Measurements from ENCODE around the gene MRPS18A. TPM values are rescaled to one million over a fixed set of nuclear protein-coding genes. Genes with fewer than 3 reads are reported as not detected.

The MRPS18A gene
- total and polyA plus RNA-seq, 2 of the 13 experiments (the other 11 are each of a cell fraction or from before 2014, with no cell fraction given): 87.8 to 89.1 TPM

DNA sequence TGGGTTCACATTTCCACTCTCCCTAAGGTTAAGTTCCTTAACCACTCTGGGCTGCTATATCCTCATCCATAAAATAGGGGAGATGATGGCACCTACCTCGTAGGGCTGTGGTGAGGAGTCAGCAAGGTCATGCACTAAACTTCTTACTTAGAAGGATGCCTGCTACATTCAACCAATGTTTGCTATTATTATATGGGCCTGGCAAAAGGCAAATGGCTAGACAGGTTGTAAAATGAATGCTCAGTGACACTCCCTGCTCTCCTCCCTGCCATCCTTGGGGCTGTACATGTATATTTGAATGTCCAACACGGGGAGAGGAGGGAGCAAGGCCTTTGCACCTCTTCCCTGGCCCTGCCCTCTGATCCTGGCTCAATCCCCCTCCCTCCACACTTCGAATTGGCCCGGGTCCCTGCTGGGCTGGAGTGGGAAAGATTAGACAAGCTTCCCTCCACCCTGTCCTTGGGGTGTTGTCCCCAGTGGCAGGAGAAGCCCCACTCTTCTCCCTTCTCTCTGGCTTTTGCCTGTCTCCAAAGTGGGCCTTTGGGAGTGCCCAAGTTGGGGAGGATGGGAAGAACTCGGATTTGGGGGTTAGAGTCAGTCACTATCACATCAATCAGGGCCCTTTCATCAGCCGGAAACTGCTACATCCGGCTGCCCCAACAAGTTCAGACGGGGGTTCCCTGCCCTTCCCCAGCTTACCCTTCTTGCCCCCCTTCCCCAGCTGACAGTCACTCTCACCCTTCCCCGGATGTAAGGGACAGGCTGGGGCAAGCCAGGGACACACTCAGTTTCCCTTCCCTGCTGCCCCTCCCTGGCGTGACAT is 46.1 kb upstream of the MRPS18A start (continued):
- TF ChIP-seq, protein P1, sequence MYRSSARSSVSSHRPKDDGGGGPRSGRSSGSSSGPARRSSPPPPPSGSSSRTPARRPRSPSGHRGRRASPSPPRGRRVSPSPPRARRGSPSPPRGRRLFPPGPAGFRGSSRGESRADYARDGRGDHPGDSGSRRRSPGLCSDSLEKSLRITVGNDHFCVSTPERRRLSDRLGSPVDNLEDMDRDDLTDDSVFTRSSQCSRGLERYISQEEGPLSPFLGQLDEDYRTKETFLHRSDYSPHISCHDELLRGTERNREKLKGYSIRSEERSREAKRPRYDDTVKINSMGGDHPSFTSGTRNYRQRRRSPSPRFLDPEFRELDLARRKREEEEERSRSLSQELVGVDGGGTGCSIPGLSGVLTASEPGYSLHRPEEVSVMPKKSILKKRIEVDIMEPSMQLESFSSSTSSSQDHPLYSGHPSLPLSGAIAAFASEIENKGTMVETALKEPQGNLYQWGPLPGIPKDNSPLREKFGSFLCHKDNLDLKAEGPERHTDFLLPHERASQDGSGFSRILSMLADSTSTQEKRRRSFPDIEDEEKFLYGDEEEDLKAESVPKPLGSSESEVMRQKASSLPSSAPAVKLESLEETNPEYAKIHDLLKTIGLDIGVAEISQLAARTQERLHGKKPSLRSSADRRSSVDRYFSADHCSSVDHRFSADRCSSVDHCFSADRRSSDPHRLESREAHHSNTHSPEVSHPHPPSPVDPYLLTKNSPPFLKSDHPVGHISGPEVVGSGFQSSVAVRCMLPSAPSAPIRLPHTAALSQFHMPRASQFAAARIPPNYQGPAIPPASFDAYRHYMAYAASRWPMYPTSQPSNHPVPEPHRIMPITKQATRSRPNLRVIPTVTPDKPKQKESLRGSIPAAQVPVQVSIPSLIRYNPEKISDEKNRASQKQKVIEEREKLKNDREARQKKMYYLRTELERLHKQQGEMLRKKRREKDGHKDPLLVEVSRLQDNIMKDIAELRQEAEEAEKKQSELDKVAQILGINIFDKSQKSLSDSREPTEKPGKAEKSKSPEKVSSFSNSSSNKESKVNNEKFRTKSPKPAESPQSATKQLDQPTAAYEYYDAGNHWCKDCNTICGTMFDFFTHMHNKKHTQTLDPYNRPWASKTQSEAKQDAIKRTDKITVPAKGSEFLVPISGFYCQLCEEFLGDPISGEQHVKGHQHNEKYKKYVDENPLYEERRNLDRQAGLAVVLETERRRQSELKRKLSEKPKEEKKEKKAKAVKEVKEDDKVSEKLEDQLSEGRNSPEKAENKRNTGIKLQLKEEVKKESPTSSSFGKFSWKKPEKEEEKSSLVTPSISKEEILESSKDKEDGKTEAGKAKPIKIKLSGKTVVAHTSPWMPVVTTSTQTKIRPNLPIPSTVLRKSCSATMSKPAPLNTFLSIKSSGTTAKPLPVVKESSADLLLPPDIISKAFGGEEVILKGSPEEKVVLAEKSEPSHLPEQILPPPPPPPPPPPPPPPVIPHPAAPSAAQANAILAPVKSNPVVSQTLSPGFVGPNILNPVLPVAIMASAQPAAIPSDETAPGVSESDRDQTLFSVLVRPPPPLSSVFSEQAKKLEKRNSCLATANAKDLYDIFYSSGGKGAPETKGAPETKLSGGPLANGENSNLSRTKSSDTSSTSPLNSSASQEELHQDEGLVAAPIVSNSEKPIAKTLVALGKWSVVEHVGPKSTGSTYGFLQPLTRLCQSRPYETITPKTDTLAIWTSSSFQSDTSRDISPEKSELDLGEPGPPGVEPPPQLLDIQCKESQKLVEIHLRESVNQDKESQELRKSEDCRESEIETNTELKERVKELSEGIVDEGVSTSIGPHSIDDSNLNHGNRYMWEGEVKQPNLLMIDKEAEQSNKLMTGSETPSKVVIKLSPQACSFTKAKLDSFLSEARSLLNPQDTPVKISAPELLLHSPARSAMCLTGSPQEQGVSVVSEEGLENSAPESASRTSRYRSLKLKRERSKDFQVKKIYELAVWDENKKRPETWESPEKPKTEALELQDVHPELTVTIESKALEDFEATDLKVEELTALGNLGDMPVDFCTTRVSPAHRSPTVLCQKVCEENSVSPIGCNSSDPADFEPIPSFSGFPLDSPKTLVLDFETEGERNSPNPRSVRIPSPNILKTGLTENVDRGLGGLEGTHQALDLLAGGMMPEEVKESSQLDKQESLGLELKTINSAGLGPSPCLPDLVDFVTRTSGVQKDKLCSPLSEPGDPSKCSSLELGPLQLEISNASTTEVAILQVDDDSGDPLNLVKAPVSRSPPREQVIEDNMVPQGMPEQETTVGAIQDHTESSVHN (CRISPR knock-in tag; IDR thresholded peaks at IDR 0.05): 0 out of 2 replicates have a peak, but pooled peaks have one; percentile 50
- TF ChIP-seq IRX3 (CRISPR knock-in tag; IDR thresholded peaks at IDR 0.05; ENCODE audit: borderline replicate concordance, low read depth): no peak
- no peak for TF ChIP-seq RFX1 (IDR thresholded peaks at IDR 0.05)
- no peak for TF ChIP-seq SOX6 (IDR thresholded peaks at IDR 0.05)
- peak; percentile 17; the same call in 1 of the 2 replicates for TF ChIP-seq SOX6 (CRISPR knock-in tag; IDR thresholded peaks at IDR 0.05)
- TF ChIP-seq, protein P2, sequence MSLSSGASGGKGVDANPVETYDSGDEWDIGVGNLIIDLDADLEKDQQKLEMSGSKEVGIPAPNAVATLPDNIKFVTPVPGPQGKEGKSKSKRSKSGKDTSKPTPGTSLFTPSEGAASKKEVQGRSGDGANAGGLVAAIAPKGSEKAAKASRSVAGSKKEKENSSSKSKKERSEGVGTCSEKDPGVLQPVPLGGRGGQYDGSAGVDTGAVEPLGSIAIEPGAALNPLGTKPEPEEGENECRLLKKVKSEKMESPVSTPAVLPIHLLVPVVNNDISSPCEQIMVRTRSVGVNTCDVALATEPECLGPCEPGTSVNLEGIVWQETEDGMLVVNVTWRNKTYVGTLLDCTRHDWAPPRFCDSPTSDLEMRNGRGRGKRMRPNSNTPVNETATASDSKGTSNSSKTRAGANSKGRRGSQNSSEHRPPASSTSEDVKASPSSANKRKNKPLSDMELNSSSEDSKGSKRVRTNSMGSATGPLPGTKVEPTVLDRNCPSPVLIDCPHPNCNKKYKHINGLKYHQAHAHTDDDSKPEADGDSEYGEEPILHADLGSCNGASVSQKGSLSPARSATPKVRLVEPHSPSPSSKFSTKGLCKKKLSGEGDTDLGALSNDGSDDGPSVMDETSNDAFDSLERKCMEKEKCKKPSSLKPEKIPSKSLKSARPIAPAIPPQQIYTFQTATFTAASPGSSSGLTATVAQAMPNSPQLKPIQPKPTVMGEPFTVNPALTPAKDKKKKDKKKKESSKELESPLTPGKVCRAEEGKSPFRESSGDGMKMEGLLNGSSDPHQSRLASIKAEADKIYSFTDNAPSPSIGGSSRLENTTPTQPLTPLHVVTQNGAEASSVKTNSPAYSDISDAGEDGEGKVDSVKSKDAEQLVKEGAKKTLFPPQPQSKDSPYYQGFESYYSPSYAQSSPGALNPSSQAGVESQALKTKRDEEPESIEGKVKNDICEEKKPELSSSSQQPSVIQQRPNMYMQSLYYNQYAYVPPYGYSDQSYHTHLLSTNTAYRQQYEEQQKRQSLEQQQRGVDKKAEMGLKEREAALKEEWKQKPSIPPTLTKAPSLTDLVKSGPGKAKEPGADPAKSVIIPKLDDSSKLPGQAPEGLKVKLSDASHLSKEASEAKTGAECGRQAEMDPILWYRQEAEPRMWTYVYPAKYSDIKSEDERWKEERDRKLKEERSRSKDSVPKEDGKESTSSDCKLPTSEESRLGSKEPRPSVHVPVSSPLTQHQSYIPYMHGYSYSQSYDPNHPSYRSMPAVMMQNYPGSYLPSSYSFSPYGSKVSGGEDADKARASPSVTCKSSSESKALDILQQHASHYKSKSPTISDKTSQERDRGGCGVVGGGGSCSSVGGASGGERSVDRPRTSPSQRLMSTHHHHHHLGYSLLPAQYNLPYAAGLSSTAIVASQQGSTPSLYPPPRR (CRISPR knock-in tag; IDR thresholded peaks at IDR 0.05; ENCODE audit: borderline replicate concordance): 0 out of 2 replicates have a peak, but pooled peaks have one; percentile 30
- no peak for TF ChIP-seq ZNF24 (IDR thresholded peaks at IDR 0.05)
- no peak for TF ChIP-seq ZNF432 (CRISPR knock-in tag; IDR thresholded peaks at IDR 0.05; ENCODE audit: borderline replicate concordance)
- TF ChIP-seq, protein P3, sequence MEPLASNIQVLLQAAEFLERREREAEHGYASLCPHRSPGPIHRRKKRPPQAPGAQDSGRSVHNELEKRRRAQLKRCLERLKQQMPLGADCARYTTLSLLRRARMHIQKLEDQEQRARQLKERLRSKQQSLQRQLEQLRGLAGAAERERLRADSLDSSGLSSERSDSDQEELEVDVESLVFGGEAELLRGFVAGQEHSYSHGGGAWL (CRISPR knock-in tag; IDR thresholded peaks at IDR 0.05): 0 out of 2 replicates have a peak, but pooled peaks have one; percentile 53
- TF ChIP-seq PAF1 (CRISPR knock-in tag; IDR thresholded peaks at IDR 0.05): no peak
- TF ChIP-seq DR1 (CRISPR knock-in tag; IDR thresholded peaks at IDR 0.05): no peak
- 0 out of 2 replicates have a peak, but pooled peaks have one; percentile 32 for TF ChIP-seq ATF7-NPFF (CRISPR knock-in tag; IDR thresholded peaks at IDR 0.05; ENCODE audit: low read depth)
- TF ChIP-seq ZNF501 (CRISPR knock-in tag; IDR thresholded peaks at IDR 0.05): no peak
- TF ChIP-seq ZFX (CRISPR knock-in tag; IDR thresholded peaks at IDR 0.05; ENCODE audit: low read depth): peak; percentile 57; the same call in 1 of the 2 replicates
- TF ChIP-seq RBAK (CRISPR knock-in tag; IDR thresholded peaks at IDR 0.05): no peak
- no peak for TF ChIP-seq ZNF850 (CRISPR knock-in tag; conservative IDR thresholded peaks at IDR 0.05)

Measured in HepG2 (cell line).